ENCODE results near the gene CLMP.
"Not testable (repeated sequence)": the region's sequence is repeated elsewhere in the genome, so short reads cannot be mapped to it uniquely, and the experiment has no call there.

Gene CLMP

DNA sequence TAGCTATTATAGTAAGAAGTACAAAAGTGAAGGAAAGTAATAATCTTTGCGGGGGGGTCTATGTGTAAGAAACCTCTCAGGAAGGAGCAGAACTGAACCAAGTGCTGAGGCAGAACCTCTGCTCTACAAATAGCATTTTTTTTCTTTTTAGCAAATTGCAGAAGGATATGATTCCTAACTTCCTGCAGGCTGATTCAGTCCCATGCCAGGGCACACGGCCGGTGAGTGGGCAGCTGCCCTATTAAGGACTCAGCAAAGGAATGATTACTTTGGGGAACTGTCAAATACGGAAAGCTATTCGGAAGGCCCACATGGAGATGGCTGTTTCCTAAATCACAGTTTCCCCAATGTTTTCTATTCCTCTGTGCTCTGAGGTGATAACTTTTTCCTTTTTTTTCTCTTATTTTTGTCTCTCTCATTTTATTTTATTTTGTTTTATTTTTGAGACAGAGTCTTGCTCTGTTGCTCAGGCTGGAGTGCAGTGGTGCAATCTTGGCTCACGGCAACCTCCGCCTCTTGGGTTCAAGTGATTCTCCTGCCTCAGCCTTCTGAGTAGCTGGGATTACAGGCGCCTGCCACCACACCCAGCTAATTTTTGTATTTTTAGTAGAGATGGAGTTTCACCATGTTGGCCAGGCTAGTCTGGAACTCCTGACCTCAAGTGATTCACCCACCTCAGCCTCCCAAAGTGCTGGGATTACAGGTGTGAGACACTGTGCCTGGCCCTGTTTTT lies 62.8 kb downstream of the CLMP start:
- not testable (repeated sequence) for DNase-seq

DNA sequence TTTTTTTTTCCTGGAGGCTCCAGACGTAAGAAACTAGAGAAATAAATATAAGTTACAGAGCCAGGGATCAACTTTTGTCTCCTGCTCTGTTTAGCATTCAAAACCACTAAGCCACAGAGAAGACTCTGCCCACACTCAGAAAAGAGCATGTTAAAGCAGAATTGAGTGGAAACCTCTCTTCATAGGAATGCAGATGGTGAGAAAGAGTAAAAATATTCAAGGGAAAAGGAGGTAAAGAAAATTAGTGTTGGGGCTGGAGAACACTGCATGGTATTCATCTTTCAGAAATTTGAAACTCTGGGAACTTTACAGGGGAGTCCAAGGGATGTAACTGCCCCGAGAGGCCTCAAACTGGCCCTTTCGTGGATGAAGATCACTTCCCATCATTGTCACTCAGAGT lies 65.1 kb downstream of the CLMP start:
- no peak for DNase-seq

DNA sequence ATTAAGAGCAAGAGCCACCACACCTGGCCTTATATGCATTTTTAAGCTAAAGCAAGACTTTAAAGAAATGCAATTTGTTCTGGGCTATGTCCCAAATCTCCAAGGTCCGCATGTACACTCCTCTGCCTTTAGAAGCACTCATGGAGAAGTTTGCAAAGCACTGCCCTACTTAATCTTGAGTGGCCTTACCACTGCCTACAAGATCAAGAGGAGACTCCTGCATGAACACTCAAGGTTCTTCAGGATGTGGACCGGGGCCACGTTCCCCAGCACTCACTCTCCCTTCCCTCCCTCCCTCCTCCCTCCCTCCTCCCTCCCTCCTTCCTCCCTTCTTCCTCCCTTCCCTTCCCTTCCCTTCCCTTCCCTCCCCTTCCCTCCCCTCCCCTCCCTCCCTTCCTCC lies 69.9 kb downstream of the CLMP start:
- DNase-seq = no peak

DNA sequence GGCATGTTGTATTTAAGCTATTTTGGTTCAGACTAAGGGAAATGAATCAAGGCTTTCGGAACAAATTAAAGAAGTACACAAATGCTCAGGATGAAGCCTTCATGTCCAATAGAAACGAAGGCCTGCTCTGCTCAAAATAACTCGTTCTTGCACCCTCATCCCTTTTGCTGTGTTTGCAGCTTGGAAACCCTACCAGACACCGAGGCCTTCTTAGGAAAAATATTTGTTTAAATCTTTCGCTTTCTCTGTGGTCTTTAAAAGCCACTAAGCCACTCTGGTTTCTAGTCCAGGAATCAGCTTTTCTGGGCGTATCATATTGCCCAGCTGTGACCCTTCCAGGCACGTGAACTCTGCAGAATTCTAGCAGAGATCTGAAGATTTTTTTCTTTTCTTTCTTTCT lies 72.2 kb downstream of the CLMP start:
- DNase-seq = no peak

DNA sequence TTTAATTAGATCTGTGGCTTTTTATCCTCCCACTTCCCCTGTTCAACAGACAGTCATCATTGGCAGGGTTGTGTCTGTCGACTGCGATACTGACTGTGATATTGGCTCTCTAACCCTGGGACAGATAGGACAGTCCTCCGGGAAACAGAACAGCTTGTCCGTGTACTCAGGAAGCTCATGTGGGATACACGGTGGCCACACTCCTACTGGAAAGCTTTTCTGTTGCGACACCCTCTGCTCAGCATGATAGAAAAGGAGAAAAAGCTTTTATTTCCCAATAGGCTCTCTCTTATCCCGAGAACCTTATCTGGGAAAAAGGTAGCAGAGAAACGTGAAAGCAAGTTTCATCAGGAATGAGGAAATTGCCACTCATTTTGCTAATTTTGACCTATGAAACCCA lies 72.7 kb downstream of the CLMP start:
- DNase-seq = no peak

DNA sequence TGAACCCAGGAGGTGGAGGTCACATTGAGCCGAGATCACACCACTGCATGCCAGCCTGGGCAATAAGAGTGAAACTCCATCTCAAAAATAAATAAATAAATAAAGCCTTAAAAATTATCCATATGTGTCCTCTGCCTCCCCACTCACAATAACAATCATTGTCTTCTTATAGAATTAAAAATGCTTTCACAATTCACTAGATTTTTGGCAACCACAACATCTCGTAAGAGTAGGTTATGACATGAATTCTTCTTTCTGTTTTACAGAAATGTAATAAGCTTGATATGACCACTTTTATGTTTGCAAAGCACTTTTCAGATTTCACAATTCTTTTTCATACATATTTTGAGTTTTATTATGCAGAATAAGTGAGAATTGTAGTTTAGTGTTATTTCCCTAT lies 78.6 kb downstream of the CLMP start:
- DNase-seq = no peak

DNA sequence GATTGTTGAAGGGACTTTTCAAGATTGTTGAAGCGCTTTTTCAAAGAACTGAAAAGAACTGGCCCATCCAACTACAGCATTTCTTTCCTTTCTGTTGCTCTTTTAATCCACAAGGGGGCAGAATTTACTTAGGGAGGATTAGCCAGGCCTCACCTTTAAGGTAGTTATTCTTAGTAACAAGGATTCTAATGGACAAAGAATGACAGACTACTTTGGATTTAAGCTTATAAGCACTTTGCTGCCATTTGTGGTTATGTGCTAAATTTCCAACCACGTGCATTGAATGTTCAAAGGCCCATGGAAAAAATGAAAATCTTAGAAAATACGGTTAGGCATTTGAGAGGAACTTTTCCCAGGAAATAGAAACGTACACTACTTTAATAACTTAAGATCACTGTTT lies 83.6 kb downstream of the CLMP start:
- DNase-seq = peak in 1 of 2 experiments; percentile 57

DNA sequence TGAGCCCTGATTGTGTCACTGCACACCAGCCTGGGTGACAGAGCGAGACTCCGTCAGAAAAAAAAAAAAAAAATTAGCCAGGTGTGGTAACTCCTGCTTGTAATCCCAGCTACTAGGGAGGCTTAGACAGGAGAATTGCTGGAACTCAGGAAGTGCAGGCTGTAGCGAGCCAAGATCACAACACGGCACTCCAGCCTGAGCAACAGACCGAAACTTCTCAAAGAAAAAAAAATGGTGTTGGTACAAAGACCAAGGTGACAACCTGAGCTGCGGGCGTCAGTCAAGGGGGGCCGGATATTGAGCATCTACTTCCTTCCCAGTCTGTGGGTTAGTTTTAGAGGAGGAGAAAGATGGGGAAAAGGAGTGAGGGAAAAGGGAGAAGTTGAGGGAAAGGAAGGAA lies 84.7 kb downstream of the CLMP start:
- DNase-seq = no peak

DNA sequence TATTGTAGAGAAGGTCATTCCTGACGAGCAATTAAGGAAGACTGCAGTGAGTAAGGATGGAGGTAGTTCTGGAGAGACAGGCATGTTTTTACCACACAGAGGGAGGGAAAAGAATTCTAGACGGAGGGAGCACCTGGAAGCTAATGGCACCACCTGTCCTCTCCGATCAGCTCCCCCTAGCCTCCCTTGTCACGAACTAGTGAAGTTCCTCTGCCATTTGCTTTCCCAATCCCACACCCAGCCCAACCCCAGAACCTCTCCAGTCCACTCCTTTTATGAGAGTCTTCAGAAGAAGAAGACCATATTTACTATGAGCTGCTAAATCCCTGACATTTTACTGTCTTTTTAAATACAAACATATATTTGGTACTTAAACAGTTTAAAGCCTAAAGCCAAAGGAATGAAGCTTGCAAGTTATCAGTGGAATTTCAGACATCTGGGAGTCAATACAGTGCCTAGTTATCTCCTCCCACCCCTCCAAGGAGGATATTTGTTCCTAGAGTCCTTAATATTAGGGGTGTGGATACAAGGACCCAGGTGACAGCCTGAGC lies 87.0 kb downstream of the CLMP start:
- no peak for DNase-seq

DNA sequence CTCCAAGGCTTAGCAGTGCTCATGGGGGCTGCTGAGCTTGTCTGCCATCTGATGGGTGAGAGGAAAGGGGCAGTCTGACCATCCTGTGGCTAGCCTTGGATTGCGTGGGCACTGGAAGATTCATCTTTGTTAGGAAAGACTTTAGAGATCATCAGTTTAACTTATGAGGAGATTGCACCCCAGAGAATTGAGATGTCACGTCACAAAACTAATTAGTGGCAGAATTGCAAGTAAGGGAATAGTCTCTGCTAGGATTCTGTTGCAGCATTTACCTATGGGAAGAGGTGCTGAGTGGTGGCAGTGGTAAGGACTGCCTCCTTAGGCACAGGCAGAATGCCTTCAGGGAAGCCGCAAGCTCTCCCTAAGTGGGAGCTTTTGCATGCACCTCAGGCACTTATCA lies 90.4 kb downstream of the CLMP start:
- DNase-seq = no peak

DNA sequence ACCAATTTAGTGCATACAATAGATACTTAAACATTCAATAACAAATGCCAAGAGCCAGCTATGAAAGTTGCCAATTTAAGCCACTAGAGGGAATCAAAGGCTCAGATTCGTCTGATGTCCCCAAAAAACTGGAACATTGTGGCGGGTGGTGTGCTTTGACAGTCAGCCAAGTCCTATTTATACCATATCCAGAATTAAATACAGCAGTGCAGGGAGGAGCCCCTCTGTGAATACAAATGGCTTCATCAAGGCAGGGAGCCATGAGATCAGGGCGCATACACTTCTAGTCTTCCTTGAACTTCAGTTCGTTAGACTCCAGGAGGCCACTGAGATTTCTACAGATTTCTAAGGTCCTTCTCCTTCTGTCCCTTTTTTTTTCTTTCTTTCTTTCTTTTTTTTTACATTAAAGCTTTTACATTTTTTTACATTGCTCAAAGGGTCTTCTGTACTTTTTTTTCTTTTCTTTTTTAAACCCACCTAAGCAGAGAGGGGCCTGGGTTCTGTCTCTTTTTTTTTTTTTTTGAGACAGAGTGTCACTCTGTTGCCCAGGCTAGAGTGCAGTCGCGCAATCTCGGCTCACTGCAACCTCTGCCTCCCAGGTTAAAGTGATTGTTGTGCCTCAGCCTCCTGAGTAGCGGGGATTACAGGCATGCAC lies 91.6 kb downstream of the CLMP start:
- peak in 1 of 2 experiments; percentile 16 for DNase-seq

DNA sequence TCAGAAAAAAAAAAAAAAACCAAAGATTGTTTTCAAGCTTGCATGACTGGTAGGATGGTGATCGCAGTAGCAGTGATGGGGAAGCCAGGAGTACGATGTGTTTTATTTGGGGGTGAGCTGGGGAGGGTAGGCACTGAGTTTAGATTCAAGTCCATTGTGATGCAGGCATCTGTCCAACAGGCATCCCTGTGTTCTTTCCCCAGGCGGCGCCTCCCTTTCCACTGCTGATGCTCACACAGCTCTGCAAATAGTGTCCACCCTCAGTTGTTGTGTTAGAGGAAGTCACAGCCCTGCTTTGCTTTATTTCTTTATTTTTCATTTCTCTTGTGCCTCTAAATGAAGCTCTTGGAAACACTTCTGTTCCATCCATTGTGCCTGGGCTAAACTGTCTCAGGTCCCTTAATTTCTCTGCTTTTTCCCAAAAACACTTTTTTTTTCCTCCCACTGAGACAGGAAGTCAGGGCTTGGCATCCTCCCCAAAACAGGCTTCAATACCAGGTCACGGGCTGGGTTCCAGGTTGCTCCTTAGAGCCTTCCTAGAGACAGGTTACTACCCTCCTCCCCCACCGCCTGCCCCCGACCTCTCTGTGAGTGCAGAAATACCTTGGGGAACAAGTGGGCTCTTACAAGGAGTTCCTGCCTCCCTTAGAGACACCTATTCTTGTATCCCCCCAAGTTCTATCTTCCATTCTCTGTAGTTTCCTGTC lies 94.5 kb downstream of the CLMP start:
- DNase-seq = no peak

DNA sequence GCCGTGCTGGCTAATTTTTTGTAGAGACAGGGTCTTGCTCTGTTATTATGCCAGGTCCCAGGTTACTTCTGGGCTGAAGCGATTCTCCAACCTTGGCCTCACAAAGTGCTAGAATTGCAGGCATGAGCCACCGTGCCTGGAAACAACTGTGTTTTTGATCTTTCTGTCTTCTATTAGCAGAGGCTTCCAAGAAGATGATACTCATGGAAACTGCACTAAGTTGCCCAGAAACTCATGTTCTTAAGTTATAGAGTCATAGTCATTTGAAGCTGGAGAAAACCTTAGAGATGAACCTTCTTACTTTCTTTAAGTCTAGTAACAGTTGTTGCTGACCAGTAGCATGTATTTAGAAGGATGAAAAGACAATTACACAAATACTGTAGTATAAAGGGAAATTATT lies 96.1 kb downstream of the CLMP start:
- no peak for DNase-seq

DNA sequence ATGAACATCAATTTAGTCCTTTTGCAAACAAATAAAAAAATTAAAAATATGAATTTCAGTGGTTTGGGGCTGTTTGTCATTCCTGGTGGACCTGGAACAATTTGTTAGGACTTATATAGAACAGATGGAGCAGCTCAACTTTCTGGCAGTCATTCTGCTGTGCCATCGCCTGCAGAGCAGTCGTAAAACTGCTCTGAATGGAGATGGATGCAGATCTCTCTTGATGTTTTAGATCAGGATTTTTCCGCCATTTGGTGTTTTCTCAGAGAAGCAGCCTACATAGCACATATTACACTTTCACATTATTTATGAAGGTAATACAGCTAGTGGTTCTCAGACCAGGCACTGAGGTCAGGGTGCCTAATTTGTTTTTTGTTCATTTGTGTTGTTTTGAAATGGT lies 101.3 kb downstream of the CLMP start:
- DNase-seq = no peak

DNA sequence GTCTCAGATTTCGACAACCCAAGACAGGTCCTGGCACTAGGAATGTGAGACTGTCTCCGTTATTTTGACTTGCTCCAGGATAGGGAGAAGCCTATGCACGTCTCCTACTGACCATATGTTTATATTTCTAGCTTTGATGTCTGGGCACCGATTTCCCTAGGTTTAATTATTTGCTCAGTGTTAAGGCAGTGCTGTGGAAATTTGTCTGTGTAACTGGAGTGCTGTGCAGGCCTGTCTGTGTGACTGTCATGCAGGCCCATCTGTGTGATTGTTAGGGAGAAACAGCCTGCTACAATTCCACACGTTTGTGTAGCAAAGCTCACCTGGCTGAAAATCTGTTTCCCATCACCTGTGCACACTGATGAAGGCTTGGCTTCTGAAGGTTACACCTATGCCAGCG lies 103.5 kb downstream of the CLMP start:
- DNase-seq = no peak

DNA sequence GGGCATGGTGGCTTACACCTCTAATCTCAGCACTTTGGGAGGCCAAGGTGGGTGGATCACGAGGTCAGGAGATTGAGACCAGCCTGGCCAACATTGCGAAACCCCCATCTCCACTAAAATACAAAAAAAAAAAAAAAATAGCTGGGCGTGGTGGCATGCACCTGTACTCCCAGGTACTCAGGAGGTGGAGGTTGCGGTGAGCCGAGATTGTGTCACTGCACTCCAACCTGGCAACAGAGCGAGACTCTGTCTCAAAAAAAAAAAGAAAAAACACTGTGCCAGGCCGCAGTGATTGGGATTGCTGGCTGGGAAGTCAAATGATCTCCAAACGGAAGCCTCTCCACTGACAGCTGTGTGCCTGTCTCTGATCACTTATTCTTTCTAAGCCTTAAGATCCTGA lies 104.9 kb downstream of the CLMP start:
- DNase-seq = not testable (repeated sequence)

DNA sequence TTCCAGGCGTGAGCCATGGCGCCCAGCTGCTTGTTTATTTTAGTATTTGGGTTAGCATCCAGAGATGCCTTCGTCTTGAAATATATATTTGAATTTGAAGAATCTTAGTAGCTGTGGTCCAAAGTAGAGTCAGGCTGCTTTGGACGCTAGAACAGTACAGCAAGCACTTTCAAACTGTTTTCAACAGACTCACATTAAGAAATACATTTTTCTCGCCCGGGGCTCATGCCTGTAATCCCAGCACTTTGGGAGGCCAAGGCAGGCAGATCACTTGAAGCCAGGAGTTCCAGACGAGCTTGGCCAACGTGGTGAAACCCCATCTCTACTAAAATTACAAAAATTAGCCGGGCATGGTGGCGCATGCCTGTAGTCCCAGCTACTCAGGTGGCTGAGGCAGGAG lies 106.2 kb downstream of the CLMP start:
- not testable (repeated sequence) for DNase-seq

DNA sequence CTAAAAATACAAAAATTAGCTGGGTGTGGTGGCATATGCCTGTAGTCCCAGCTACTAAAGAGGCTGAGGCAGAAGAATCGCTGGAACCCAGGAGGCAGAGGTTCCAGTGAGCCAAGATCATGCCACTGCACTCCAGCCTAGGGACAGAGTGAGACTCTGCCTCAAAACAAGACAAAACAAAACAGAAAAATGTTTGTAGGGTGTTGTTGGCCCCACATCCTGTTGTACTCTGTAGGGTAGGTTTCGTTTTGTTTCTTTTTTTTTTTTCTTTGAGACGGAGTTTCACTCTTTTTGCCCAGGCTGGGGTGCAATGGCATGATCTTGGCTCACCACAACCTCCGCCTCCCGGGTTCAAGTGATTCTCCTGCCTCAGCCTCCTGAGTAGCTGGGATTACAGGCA lies 107.4 kb downstream of the CLMP start:
- not testable (repeated sequence) for DNase-seq

DNA sequence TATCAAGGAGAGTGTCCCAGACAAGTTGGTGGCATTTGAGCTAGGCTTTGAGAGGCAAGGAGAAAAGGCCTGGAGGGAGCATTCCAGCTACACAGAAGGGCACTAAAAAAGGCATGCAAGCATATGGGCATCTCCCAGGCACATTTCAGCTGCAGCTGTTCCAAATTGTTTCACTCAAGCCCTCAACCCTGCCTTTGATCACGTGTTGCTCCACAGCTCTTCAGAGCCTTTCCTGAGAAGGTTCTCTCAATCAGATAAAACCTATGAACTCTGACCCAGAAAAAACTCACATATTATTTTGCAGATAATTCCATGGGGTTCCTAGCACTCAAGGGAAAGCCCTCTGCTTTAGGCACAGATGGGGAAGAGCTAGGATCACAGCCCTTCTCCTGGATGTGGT lies 108.7 kb downstream of the CLMP start:
- no peak for DNase-seq

DNA sequence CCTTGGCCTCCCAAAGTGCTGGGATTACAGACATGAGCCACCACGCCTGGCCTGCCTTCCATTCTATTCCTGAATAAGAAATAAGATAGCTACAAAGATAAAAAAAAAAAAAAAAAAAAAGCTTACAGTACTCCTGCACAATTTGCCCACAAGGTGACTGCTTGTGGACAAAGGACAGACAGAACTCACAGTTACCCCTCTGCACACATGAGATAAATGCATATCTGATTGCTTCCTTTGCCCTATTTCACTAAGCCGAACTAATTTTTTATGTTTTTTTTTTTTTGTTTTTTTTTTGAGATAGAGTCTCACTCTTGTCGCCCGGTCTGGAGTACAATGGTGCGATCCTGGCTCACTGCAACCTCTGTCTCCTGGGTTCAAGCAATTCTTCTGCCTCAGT lies 109.6 kb downstream of the CLMP start:
- DNase-seq = no peak

DNA sequence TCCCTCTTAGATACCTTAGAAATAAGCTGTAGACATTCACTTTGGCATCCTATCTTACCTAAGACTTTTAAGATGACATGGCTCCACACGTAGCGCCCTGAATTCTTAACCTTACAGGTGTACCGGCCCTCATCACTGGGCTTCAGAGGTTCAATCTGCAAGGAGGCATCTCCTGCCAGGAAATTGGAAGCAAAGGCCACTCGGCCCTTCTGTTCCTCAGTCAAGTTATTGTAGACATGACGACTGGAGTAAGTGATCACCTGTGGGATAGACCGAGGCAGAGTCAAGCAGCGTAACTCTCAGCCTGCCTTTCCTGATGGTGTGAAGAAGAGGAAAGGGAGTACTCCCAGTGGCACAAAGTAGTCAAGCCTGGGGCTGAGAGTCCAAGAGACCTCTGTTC lies 110.6 kb downstream of the CLMP start:
- no peak for DNase-seq

DNA sequence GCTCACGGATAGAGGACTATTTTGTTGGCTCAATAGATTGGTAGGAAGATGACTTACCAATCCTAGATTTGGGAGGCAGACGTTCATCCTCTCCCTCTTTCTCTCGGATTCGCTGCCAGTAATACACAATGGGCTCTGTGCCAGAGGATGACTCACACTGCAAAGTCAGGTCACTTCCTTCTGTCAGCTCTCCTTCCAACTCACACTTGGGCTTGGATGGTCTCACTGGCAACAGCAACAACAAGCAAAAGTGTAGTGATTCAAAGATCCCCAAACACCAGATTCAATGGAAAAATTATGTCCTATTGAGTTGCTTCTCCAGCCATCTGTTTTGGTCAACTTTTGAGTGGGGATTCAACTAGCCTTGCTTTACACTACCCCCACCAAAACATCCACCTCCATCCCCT lies 111.4 kb downstream of the CLMP start:
- DNase-seq = no peak

DNA sequence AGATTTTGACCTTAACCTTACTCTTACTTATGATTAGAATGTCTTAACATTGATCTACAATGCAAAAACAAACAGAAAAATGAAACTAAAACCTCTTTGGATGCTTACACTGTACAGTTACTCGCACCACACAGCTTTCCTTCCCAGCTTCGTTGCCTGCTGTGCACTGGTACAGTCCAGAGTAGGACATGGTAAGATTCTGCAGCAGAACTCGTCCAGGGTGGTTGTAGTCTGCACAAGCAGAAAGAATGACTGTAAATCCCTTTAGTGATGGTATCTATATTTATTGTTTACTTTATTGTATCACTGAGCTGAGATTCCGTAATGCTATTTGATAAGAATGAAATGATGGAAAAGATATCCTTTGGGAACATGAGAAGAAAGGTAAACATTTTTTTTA lies 112.1 kb downstream of the CLMP start:
- no peak for DNase-seq

DNA sequence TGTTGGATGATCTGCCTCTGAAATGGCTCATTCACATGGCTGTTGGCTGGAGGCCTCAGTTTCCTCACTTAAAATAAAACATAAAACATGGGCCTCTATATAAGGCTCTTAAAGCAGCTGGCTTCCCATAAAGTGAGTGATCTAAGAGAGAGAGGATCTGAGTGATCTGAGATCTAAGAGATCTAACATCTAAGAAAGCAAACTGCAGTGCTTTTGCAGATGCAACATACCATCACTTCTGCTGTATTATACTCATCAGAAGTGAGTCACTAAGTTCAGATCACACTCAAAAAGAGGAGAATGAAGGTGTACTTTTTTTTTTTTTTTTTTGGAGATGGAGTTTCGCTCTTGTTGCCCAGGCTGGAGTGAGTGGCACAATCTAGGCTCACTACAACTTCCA lies 115.0 kb downstream of the CLMP start:
- DNase-seq = no peak
